WTC11 (cell line): Measurements from ENCODE around the gene TBC1D1. TPM values are rescaled to one million over a fixed set of nuclear protein-coding genes. Genes with fewer than 3 reads are reported as not detected.

Source experiments
- ATAC-seq: fragments of 200-7000 bp; cut with Tn5 transposase; 2 replicates; pipeline ENCODE4 v1.10.0; 2021; ENCODE audit warnings: mild to moderate bottlenecking, moderate library complexity
- CTCF ChIA-PET: fragments of 300-600 bp; sonication (Branson Sonifier 250); formaldehyde crosslinking; loops from one replicate; lab custom pipeline; 2021; ENCODE audit warnings: antibody characterized with exemption; lab: Charles Lee
- POLR2A ChIA-PET: fragments of 350-600 bp; sonication (Branson Sonifier 250); formaldehyde crosslinking; loops from one replicate; lab custom pipeline; 2021; ENCODE audit warnings: antibody characterized with exemption; lab: Charles Lee
- DNase-seq: peaks from one replicate; pipeline ENCODE4 v3.0.0; 2021; ENCODE audit warnings: low spot score
- H3K27ac Mint-ChIP-seq: 2 replicates; pipeline ENCODE4 v1.8.0; 2021; ENCODE audit warnings: mixed read lengths
- H3K27me3 Mint-ChIP-seq: 2 replicates; pipeline ENCODE4 v1.8.0; 2021; ENCODE audit warnings: low read depth, mild to moderate bottlenecking, moderate library complexity, mixed read lengths
- H3K36me3 Mint-ChIP-seq: 2 replicates; pipeline ENCODE4 v1.8.0; 2021; ENCODE audit warnings: mixed read lengths
- H3K4me1 Mint-ChIP-seq: 2 replicates; pipeline ENCODE4 v1.8.0; 2022; ENCODE audit warnings: mixed read lengths
- H3K4me3 Mint-ChIP-seq: 2 replicates; pipeline ENCODE4 v1.8.0; 2021; ENCODE audit warnings: mild to moderate bottlenecking, moderate library complexity, mixed read lengths
- H3K9me3 Mint-ChIP-seq: 2 replicates; pipeline ENCODE4 v1.8.0; 2021; ENCODE audit warnings: mixed read lengths
- ETV6 ChIP-seq: sonication (generic); formaldehyde crosslinking; IDR thresholded peaks from 2 replicates; pipeline ENCODE4 v1.8.1; 2022; ENCODE audit warnings: mild to moderate bottlenecking, missing genetic modification reagents
- FOXP1 ChIP-seq: sonication (generic); formaldehyde crosslinking; IDR thresholded peaks from 2 replicates; pipeline ENCODE4 v1.8.0; 2022; ENCODE audit warnings: missing genetic modification reagents, mild to moderate bottlenecking, moderate library complexity, borderline replicate concordance
- GABPB1 ChIP-seq: sonication (generic); formaldehyde crosslinking; IDR thresholded peaks from 2 replicates; pipeline ENCODE4 v1.8.1; 2023; ENCODE audit warnings: mild to moderate bottlenecking, missing genetic modification reagents
- GRHL2 ChIP-seq: fragments of 250-450 bp; sonication (Bioruptor Pico); IDR thresholded peaks from 2 replicates; pipeline ENCODE4 v1.8.0; 2022; ENCODE audit warnings: mild to moderate bottlenecking, moderate library complexity; ENCODE audit not compliant: insufficient replicate concordance, severe bottlenecking
- MXD4 ChIP-seq: fragments of 250-450 bp; sonication (Bioruptor Pico); IDR thresholded peaks from 2 replicates; pipeline ENCODE4 v1.8.0; 2021; ENCODE audit warnings: mild to moderate bottlenecking, moderate library complexity, borderline replicate concordance
- PRRX2 ChIP-seq: fragments of 250-450 bp; sonication (Bioruptor Pico); IDR thresholded peaks from 2 replicates; pipeline ENCODE4 v1.8.0; 2021; ENCODE audit warnings: mild to moderate bottlenecking
- SMAD4 ChIP-seq: sonication (generic); formaldehyde crosslinking; IDR thresholded peaks from 2 replicates; pipeline ENCODE4 v1.8.0; 2022; ENCODE audit warnings: mild to moderate bottlenecking, missing genetic modification reagents
- ZNF138 ChIP-seq: sonication (generic); formaldehyde crosslinking; conservative IDR thresholded peaks from 2 replicates; pipeline ENCODE4 v1.8.1; 2022; ENCODE audit warnings: mild to moderate bottlenecking, moderate library complexity, missing genetic modification reagents
- ZNF396 ChIP-seq: fragments of 250-450 bp; sonication (Bioruptor Pico); IDR thresholded peaks from 2 replicates; pipeline ENCODE4 v1.8.0; 2021; ENCODE audit warnings: mild to moderate bottlenecking, moderate library complexity, borderline replicate concordance
- ZNF423 ChIP-seq: fragments of 250-450 bp; sonication (Bioruptor Pico); IDR thresholded peaks from 2 replicates; pipeline ENCODE4 v2.1.2; 2022; ENCODE audit warnings: mild to moderate bottlenecking, moderate library complexity
- total RNA-seq: library from RNA; stranded (reverse); gene quantifications from 3 replicates; pipeline ENCODE4 v1.2.3, GENCODE V29; 2021
- TF ChIP-seq, protein P1 (sequence below): sonication (generic); formaldehyde crosslinking; IDR thresholded peaks from 2 replicates; pipeline ENCODE4 v1.8.1; 2022; ENCODE audit warnings: low read depth, missing genetic modification reagents, borderline replicate concordance
- TF ChIP-seq, protein P2 (sequence below): sonication (generic); formaldehyde crosslinking; conservative IDR thresholded peaks from 2 replicates; pipeline ENCODE4 v1.8.1; 2022; ENCODE audit warnings: mild to moderate bottlenecking, missing genetic modification reagents
- TF ChIP-seq, protein P3 (sequence below): sonication (generic); formaldehyde crosslinking; IDR thresholded peaks from 2 replicates; pipeline ENCODE4 v1.8.1; 2023; ENCODE audit warnings: mild to moderate bottlenecking, missing genetic modification reagents, moderate library complexity
- TF ChIP-seq, protein P4 (sequence below): fragments of 250-450 bp; sonication (Bioruptor Pico); IDR thresholded peaks from 2 replicates; pipeline ENCODE4 v2.1.2; 2022; ENCODE audit warnings: mild to moderate bottlenecking, moderate library complexity
- TF ChIP-seq, protein P5 (sequence below): sonication (generic); formaldehyde crosslinking; conservative IDR thresholded peaks from 2 replicates; pipeline ENCODE4 v1.8.1; 2023; ENCODE audit warnings: mild to moderate bottlenecking, low read depth, missing genetic modification reagents, moderate library complexity
- TF ChIP-seq, protein P6 (sequence below): sonication (generic); formaldehyde crosslinking; IDR thresholded peaks from 2 replicates; pipeline ENCODE4 v1.8.1; 2023; ENCODE audit warnings: mild to moderate bottlenecking, missing genetic modification reagents, moderate library complexity

Gene TBC1D1
- total RNA-seq, 1 experiment from 2014 or later: 134 TPM

DNA sequence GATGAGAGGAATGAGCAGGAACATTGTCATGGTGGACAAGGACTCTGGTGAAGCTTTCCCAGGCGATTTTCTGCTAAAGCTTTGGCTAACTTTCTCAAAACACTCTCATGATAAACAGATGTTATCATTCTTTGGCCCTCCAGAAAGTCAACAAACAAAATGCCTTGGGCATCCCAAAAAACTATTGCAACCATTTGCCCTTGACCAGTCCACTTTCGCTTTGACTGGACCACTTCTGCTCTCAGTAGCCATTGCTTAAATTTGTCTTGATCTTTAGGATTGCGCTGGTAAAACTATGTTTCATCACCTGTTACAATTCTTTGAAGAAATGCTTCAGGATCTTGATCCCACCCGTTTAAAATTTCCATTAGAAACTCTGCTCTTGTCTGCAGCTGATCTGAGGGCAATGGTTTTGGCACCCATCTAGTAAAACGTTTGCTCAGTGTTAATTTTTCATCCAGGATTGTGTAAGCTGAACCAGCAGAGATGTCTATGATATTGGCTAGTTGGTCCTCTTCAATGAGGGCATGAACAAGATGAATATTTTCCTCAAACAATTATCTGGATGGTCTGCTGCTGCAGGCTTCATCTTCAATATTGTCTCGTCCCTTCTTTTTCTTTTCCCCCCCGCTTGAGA is 14.8 kb downstream of the TBC1D1 start (continued):
- TF ChIP-seq, protein P1, sequence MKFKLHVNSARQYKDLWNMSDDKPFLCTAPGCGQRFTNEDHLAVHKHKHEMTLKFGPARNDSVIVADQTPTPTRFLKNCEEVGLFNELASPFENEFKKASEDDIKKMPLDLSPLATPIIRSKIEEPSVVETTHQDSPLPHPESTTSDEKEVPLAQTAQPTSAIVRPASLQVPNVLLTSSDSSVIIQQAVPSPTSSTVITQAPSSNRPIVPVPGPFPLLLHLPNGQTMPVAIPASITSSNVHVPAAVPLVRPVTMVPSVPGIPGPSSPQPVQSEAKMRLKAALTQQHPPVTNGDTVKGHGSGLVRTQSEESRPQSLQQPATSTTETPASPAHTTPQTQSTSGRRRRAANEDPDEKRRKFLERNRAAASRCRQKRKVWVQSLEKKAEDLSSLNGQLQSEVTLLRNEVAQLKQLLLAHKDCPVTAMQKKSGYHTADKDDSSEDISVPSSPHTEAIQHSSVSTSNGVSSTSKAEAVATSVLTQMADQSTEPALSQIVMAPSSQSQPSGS: no peak
- TF ChIP-seq MXD4 (CRISPR knock-in tag) (no peak), ZNF396 (CRISPR knock-in tag) (no peak), ETV6 (CRISPR knock-in tag) (no peak)
- TF ChIP-seq, protein P2, sequence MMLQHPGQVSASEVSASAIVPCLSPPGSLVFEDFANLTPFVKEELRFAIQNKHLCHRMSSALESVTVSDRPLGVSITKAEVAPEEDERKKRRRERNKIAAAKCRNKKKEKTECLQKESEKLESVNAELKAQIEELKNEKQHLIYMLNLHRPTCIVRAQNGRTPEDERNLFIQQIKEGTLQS: no peak
- TF ChIP-seq, protein P3, sequence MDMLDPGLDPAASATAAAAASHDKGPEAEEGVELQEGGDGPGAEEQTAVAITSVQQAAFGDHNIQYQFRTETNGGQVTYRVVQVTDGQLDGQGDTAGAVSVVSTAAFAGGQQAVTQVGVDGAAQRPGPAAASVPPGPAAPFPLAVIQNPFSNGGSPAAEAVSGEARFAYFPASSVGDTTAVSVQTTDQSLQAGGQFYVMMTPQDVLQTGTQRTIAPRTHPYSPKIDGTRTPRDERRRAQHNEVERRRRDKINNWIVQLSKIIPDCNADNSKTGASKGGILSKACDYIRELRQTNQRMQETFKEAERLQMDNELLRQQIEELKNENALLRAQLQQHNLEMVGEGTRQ (CRISPR knock-in tag): no peak
- TF ChIP-seq, protein P4, sequence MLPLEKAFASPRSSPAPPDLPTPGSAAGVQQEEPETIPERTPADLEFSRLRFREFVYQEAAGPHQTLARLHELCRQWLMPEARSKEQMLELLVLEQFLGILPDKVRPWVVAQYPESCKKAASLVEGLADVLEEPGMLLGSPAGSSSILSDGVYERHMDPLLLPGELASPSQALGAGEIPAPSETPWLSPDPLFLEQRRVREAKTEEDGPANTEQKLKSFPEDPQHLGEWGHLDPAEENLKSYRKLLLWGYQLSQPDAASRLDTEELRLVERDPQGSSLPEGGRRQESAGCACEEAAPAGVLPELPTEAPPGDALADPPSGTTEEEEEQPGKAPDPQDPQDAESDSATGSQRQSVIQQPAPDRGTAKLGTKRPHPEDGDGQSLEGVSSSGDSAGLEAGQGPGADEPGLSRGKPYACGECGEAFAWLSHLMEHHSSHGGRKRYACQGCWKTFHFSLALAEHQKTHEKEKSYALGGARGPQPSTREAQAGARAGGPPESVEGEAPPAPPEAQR (CRISPR knock-in tag): no peak

DNA sequence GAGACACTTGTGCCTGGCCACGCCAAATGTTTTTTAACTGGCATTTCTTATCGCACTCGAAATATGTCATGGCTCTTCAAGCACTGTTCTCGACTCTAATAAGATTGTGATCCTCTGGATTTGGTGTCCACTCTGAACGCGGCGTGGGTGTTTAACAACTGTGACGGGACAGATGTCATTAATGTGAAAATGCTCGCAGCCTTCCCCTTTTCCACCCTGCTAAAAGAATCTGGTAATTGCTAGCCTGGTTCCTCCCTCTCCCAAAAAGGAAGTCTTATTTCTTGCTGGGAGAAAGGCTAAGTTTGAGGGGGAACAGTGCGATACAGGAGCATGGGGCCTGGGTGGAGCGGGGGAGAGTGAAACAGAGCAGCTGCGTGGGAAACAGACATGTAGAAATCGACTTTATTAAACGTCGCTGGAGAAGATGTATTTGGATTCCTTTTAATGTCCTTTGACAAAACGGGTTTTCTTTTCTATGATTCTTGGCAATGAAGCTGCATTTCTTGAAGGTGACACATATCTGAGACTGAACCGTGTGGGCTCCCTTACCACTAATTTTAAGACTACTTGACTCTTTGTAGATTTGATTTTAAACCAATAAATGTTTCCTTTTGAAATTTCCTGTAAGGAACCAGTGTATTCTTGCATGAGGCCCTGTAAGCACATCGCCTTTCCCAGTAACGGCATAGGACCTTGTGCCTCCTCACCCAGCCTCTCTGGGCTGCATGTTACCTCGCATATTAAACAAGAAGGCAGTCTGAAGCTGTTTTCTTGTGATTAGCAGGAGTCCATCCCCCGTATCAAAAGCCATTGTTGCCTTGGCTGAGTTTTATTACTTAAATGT is 17.8 kb downstream of the TBC1D1 start:
- TF ChIP-seq, protein P5, sequence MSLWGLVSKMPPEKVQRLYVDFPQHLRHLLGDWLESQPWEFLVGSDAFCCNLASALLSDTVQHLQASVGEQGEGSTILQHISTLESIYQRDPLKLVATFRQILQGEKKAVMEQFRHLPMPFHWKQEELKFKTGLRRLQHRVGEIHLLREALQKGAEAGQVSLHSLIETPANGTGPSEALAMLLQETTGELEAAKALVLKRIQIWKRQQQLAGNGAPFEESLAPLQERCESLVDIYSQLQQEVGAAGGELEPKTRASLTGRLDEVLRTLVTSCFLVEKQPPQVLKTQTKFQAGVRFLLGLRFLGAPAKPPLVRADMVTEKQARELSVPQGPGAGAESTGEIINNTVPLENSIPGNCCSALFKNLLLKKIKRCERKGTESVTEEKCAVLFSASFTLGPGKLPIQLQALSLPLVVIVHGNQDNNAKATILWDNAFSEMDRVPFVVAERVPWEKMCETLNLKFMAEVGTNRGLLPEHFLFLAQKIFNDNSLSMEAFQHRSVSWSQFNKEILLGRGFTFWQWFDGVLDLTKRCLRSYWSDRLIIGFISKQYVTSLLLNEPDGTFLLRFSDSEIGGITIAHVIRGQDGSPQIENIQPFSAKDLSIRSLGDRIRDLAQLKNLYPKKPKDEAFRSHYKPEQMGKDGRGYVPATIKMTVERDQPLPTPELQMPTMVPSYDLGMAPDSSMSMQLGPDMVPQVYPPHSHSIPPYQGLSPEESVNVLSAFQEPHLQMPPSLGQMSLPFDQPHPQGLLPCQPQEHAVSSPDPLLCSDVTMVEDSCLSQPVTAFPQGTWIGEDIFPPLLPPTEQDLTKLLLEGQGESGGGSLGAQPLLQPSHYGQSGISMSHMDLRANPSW (CRISPR knock-in tag): no peak
- no peak for TF ChIP-seq FOXP1 (CRISPR knock-in tag)
- TF ChIP-seq, protein P2: no peak
- TF ChIP-seq, protein P6, sequence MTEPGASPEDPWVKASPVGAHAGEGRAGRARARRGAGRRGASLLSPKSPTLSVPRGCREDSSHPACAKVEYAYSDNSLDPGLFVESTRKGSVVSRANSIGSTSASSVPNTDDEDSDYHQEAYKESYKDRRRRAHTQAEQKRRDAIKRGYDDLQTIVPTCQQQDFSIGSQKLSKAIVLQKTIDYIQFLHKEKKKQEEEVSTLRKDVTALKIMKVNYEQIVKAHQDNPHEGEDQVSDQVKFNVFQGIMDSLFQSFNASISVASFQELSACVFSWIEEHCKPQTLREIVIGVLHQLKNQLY (CRISPR knock-in tag): no peak
- no peak for TF ChIP-seq GRHL2
- no peak for TF ChIP-seq ZNF423 (CRISPR knock-in tag)
- no peak for TF ChIP-seq PRRX2 (CRISPR knock-in tag)
- no peak for TF ChIP-seq ZNF138 (CRISPR knock-in tag)
- no peak for TF ChIP-seq SMAD4
- TF ChIP-seq GABPB1 (CRISPR knock-in tag): no peak
- ChIA-PET CTCF (no interaction called here), POLR2A (no interaction called here)
- H3K27ac Mint-ChIP-seq: no peak overlapping the region
- DNase-seq (no peak), ATAC-seq (no peak)
- H3K4me1 Mint-ChIP-seq: peaks cover 21% of the 10 kb centered on the region
- no peak overlapping the region for H3K4me3 Mint-ChIP-seq
- no peaks in the 10 kb centered on the region for H3K36me3 Mint-ChIP-seq
- no peaks in the 10 kb centered on the region for H3K9me3 Mint-ChIP-seq
- H3K27me3 Mint-ChIP-seq: no peaks in the 10 kb centered on the region
